CD8-positive, alpha-beta memory T cell (primary cell): Measurements from ENCODE around the gene TTC31. TPM values are rescaled to one million over a fixed set of nuclear protein-coding genes. Genes with fewer than 3 reads are reported as not detected.
"Not testable (repeated sequence)": the region's sequence is repeated elsewhere in the genome, so short reads cannot be mapped to it uniquely, and the experiment has no call there.

Experiments used
- CTCF ChIA-PET: fragments of 350-600 bp; sonication (Branson Sonifier 250); formaldehyde crosslinking; loops from one replicate; lab custom pipeline; 2021; ENCODE audit warnings: antibody characterized with exemption; lab: Charles Lee
- POLR2A ChIA-PET: fragments of 350-600 bp; sonication (Branson Sonifier 250); formaldehyde crosslinking; loops from one replicate; lab custom pipeline; 2021; ENCODE audit warnings: antibody characterized with exemption; lab: Charles Lee
- DNase-seq, 5 donors: peaks; one replicate each; pipeline versions ENCODE4 v3.0.0 to v3.0.0-alpha.2; 2020 to 2022; ENCODE audit warnings: mixed read lengths in 1 of 5
- H3K27ac ChIP-seq: one replicate; pipeline ENCODE4 v1.7.0; 2013; ENCODE audit warnings: low read depth, mild to moderate bottlenecking, low read length, moderate library complexity
- H3K27me3 ChIP-seq: 2 replicates; pipeline ENCODE4 v1.7.0; 2013; ENCODE audit warnings: low read length, mild to moderate bottlenecking; ENCODE audit not compliant: insufficient read depth, poor library complexity, severe bottlenecking
- H3K36me3 ChIP-seq: 2 replicates; pipeline ENCODE4 v1.7.0; 2013; ENCODE audit warnings: mild to moderate bottlenecking, low read length, moderate library complexity; ENCODE audit not compliant: insufficient read depth
- H3K4me1 ChIP-seq: 2 replicates; pipeline ENCODE4 v1.7.0; 2013; ENCODE audit warnings: mild to moderate bottlenecking, low read length, moderate library complexity; ENCODE audit not compliant: insufficient read depth
- H3K4me3 ChIP-seq: 2 replicates; pipeline ENCODE4 v1.7.0; 2013; ENCODE audit warnings: mild to moderate bottlenecking, low read length
- H3K9me3 ChIP-seq: 2 replicates; pipeline ENCODE4 v1.7.0; 2013; ENCODE audit warnings: mild to moderate bottlenecking, low read length
- H3K27ac Mint-ChIP-seq, 8 donors: one replicate each; pipeline ENCODE4 v1.8.0; 2020 to 2021; ENCODE audit warnings: mixed read lengths in 8 of 8, mild to moderate bottlenecking in 6 of 8, inconsistent platforms in 3 of 8, moderate library complexity in 3 of 8
- H3K27me3 Mint-ChIP-seq, 2 donors: one replicate each; pipeline ENCODE4 v1.8.0; 2020 to 2021; ENCODE audit warnings: mixed read lengths in 2 of 2, mild to moderate bottlenecking in 1 of 2, moderate library complexity in 1 of 2
- H3K36me3 Mint-ChIP-seq, 3 donors: one replicate each; pipeline ENCODE4 v1.8.0; 2020 to 2021; ENCODE audit warnings: mixed read lengths in 3 of 3, inconsistent platforms in 1 of 3, mild to moderate bottlenecking in 1 of 3
- H3K4me1 Mint-ChIP-seq, 3 donors: one replicate each; pipeline ENCODE4 v1.8.0; 2020 to 2021; ENCODE audit warnings: mixed read lengths in 3 of 3, inconsistent platforms in 1 of 3, mild to moderate bottlenecking in 1 of 3
- H3K4me3 Mint-ChIP-seq, 7 donors: one replicate each; pipeline ENCODE4 v1.8.0; 2020 to 2021; ENCODE audit warnings: mixed read lengths in 7 of 7, mild to moderate bottlenecking in 6 of 7, moderate library complexity in 4 of 7, inconsistent platforms in 2 of 7
- H3K9me3 Mint-ChIP-seq, 5 donors: one replicate each; pipeline ENCODE4 v1.8.0; 2020 to 2022; ENCODE audit warnings: mixed read lengths in 5 of 5, mild to moderate bottlenecking in 3 of 5, moderate library complexity in 2 of 5, inconsistent platforms in 1 of 5
- polyA plus RNA-seq: library from polyadenylated mRNA; unstranded; fragments of 300-500 nt; fragmentation: Illumina TruSeq; gene quantifications from one replicate; pipeline ENCODE4 v1.2.3, GENCODE V29; 2021
- total RNA-seq, 2 experiments: library from RNA; stranded (reverse); gene quantifications; one replicate each; pipeline ENCODE4 v1.2.3, GENCODE V29; 2021

TTC31 gene
- total and polyA plus RNA-seq, 3 experiments from 2014 or later, result 20.5 to 28.0 (median 26.4) TPM

DNA sequence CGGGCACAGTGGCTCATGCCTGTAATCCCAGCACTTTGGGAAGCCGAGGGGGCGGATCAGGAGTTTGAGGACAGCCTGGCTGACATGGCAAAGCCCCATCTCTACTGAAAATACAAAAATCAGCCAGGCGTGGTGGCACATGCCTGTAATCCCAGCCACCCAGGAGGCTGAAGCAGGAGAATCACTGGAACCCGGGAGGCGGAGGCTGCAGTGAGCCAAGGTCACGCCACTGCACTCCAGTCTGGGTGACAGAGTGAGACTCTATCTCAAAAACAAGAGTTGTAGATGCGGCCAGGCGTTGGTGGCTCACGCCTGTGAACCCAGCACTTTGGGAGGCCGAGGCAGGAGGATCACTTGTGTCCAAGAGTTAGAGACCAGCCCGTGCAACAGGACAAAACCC is 12.1 kb upstream of the TTC31 start:
- not testable (repeated sequence) for H3K36me3 ChIP-seq, H3K9me3 Mint-ChIP-seq, H3K27ac ChIP-seq, H3K9me3 ChIP-seq, H3K27me3 ChIP-seq, H3K4me3 ChIP-seq, H3K27me3 Mint-ChIP-seq, DNase-seq
- POLR2A ChIA-PET, result interaction anchor here (1.2 to 3.4 kb wide), 3 partner anchors 12 to 16 kb away, joined by 4 to 56 read pairs (median 54); partner anchors contain the start of genes CCDC142, INO80B, TTC31 and WBP1
- CTCF ChIA-PET, result interaction anchor here (0.7 to 4.7 kb wide), 2 partner anchors 12 to 61 kb away, joined by 3 to 49 read pairs; partner anchors contain the start of genes CCDC142 and TTC31
- H3K4me1 ChIP-seq, result peaks cover 22% of the 10 kb centered on the region
- Mint-ChIP-seq H3K4me3 (peak overlapping the region; percentile 46 to 89 (median 58)), H3K27ac (peak overlapping the region; percentile 26 to 92 (median 85)), H3K4me1 (peaks cover 25 to 32% (median 30%) of the 10 kb centered on the region in 3 donors), H3K36me3 (peaks cover 0 to 27% (median 8%) of the 10 kb centered on the region in 3 donors)

DNA sequence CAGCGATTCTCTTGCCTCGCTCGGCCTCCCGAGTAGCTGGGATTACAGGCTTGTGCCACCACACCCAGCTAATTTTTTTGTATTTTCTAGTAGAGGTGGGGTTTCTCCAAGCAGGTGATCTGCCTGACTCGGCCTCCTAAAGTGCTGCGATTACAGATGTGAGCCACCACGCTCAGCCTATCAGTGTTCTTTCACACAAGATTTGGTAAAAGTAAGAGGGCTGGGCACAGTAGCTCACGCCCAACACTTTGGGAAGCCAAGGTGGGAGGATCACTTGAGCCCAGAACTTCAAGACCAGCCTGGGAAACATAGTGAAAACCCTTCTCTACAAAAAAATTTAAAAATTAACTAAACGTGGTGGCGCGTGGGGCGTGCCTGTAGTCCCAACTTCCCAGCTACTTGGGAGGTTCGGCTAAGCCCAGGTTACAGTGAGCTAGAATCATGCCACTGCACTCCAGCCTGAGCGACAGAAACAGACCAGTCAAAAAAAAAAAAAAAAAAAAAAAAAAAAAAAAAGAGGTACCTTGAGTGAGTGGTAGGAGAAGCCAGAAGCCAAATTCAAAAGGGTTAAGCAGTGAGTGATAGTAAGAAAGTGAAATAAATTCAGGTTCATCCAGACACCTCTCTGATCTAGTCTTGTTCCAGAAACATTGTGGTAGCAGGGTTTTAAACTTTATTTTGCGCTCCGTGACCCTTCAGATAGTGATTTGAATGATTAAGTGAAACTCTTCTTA is 11.4 kb upstream of the TTC31 start:
- Histone ChIP-seq H3K4me1 (peaks cover 22% of the 10 kb centered on the region), H3K27me3 (no peaks in the 10 kb centered on the region), H3K9me3 (no peaks in the 10 kb centered on the region), H3K4me3 (peak overlapping the region; percentile 95), H3K27ac (peak overlapping the region; percentile 83), H3K36me3 (peaks cover 5% of the 10 kb centered on the region)
- ChIA-PET POLR2A (interaction anchor here (0.6 to 3.4 kb wide), 7 partner anchors 11 to 105 kb away, joined by 3 to 56 read pairs (median 4); partner anchors contain the start of genes C2orf81, CCDC142, INO80B and TTC31), CTCF (interaction anchor here (0.7 to 4.7 kb wide), 4 partner anchors 11 to 62 kb away, joined by 3 to 49 read pairs (median 7); partner anchors contain the start of genes CCDC142, TTC31 and WBP1)
- Mint-ChIP-seq H3K36me3 (peaks cover 0 to 27% (median 8%) of the 10 kb centered on the region in 3 donors), H3K4me3 (peak overlapping the region; percentile 93 to 98 (median 96)), H3K27ac (peak overlapping the region; percentile 97 to 100 (median 99)), H3K9me3 (no peaks in the 10 kb centered on the region), H3K4me1 (peaks cover 21 to 27% (median 25%) of the 10 kb centered on the region in 3 donors), H3K27me3 (peaks cover 0 to 5% of the 10 kb centered on the region in 2 donors)
- no peak for DNase-seq

DNA sequence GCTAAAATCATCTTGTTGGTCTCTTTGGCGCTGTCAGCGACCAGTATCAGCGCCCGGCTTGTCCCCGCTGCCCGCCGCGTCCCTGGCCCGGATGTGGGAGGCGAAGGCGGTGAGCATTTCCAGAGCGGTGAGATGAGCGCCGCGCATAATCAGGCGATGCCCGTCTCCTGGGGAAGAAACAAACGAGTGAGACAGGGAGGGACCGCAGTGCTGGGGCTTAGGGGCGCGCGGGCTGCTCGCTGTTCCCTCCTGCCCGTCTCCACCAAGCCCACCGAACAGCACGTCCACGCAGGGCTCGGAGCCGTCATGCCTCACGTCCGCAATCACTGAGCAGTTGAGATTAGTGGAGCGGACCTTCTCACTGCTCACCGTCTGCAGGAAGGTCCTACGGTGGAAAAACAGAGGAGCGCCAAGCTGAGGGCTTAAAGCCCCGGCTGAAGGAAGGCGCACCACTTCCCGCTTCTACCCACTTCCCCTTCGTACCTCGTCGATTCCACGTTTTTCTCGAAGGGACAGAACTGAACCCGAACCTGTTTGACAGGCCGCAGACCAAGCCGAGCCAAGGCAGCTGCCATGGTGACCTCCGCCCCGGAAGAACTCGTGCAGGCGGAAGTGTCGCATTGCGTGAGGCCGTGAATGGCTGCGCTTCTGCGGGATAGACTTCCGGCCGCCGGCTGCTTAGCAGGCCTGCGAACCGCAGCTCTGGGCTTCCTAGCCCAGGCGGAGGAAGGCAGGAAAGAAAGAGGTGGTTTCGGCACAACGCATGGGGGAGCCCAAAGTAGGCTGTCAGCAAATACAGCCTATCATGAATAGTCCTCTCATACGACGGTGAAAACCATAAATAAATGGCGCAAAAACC is 10.6 kb upstream of the TTC31 start, which contains the start of gene MRPL53:
Gene MRPL53, minus strand, starts transcription at position 595 of the 859 bp plus-strand sequence. Its CDS starts 20 bp downstream, at position 575.
- Histone ChIP-seq H3K27me3 (no peaks in the 10 kb centered on the region), H3K4me1 (peaks cover 22% of the 10 kb centered on the region), H3K4me3 (peak within 1 kb of the TSS; percentile 95), H3K27ac (peak within 1 kb of the TSS; percentile 83), H3K36me3 (peaks cover 5% of the 10 kb centered on the region), H3K9me3 (no peaks in the 10 kb centered on the region)
- Mint-ChIP-seq H3K4me1 (peaks cover 21 to 27% (median 25%) of the 10 kb centered on the region in 3 donors), H3K27ac (peak within 1 kb of the TSS; percentile 97 to 100 (median 99)), H3K36me3 (peaks cover 0 to 33% (median 8%) of the 10 kb centered on the region in 3 donors), H3K9me3 (no peaks in the 10 kb centered on the region), H3K4me3 (peak within 1 kb of the TSS; percentile 93 to 98 (median 96)), H3K27me3 (peaks cover 0 to 5% of the 10 kb centered on the region in 2 donors)
- peak; percentile 94 to 97 (median 95) for DNase-seq
- ChIA-PET CTCF (interaction anchor here (1.0 to 4.7 kb wide), 10 partner anchors 9 to 115 kb away, joined by 3 to 49 read pairs (median 4); partner anchors contain the start of genes CCDC142, INO80B, TTC31 and WBP1), POLR2A (interaction anchor here (0.6 to 3.4 kb wide), 11 partner anchors 10 to 256 kb away, joined by 3 to 56 read pairs (median 3); partner anchors contain the start of genes C2orf81, CCDC142, INO80B and TTC31)

DNA sequence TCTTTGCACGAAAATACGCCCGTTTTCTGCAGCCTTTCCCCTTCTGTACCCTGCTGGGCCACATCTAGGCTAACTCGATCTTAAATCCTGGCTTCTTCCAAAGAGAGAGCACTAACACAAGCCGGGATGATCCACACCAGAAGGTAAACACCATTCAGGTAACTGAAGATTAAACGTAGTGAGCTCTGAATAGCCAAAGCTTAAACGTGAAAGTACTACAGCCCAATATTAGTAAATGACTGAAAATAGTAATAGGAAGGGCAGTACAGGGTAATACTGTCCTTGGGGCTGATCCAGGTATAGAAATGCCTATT is 10.0 kb upstream of the TTC31 start:
- Mint-ChIP-seq H3K4me3 (peak overlapping the region; percentile 93 to 98 (median 96)), H3K36me3 (peaks cover 0 to 37% (median 8%) of the 10 kb centered on the region in 3 donors), H3K9me3 (no peaks in the 10 kb centered on the region), H3K27me3 (peaks cover 0 to 5% of the 10 kb centered on the region in 2 donors), H3K4me1 (peaks cover 21 to 27% (median 25%) of the 10 kb centered on the region in 3 donors), H3K27ac (peak overlapping the region; percentile 97 to 100 (median 99))
- Histone ChIP-seq H3K27me3 (no peaks in the 10 kb centered on the region), H3K4me1 (peaks cover 22% of the 10 kb centered on the region), H3K36me3 (peaks cover 5% of the 10 kb centered on the region), H3K27ac (peak overlapping the region; percentile 83), H3K4me3 (peak overlapping the region; percentile 95), H3K9me3 (no peaks in the 10 kb centered on the region)
- POLR2A ChIA-PET, result interaction anchor here (0.6 to 3.4 kb wide), 8 partner anchors 10 to 81 kb away, joined by 3 to 56 read pairs (median 4); partner anchors contain the start of genes C2orf81, CCDC142, TTC31 and WBP1
- DNase-seq, result peak in 1 of 5 donors; percentile 21
- CTCF ChIA-PET, result interaction anchor here (1.0 to 4.7 kb wide), 10 partner anchors 10 to 115 kb away, joined by 3 to 49 read pairs (median 4); partner anchors contain the start of genes CCDC142, INO80B, TTC31 and WBP1

DNA sequence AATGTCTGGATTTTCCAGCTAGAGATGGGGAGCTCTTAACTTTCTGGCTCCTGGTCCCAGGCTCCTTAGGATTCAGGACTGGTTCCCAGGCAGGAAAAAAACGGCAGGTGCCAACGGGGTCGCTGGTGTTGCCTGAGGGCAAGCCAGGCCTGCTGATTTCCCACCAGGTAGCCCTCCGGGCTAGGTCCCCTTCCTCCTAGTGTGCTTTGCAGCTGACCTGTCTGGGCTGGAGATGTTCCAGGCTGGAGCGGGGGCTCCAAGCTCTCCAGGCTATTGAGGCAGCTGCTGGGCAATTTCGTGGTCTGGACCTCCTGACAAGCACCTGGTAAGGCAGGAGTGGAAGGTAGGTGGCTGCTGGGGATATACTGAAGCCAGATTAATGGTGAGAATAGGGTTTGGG is 8.4 kb upstream of the TTC31 start:
- peaks cover 24 to 32% (median 29%) of the 10 kb centered on the region in 3 donors for H3K4me1 Mint-ChIP-seq
- ChIA-PET CTCF (interaction anchor here (1.2 to 4.7 kb wide), 3 partner anchors 8 to 16 kb away, joined by 3 to 49 read pairs (median 4); partner anchors contain the start of genes CCDC142, TTC31 and WBP1), POLR2A (interaction anchor here (0.7 to 3.4 kb wide), 3 partner anchors 8 to 16 kb away, joined by 4 to 56 read pairs (median 9); partner anchors contain the start of genes CCDC142, MOGS, TTC31 and WBP1)
- H3K9me3 ChIP-seq, result no peaks in the 10 kb centered on the region
- H3K4me1 ChIP-seq, result peaks cover 22% of the 10 kb centered on the region
- no peak overlapping the region for H3K27ac Mint-ChIP-seq
- peak overlapping the region in 2 of 7 donors; percentile 42 to 64 for H3K4me3 Mint-ChIP-seq
- H3K27me3 ChIP-seq, result no peaks in the 10 kb centered on the region
- H3K27me3 Mint-ChIP-seq, result peaks cover 0 to 5% of the 10 kb centered on the region in 2 donors
- peaks cover 5% of the 10 kb centered on the region for H3K36me3 ChIP-seq
- peaks cover 0 to 40% (median 12%) of the 10 kb centered on the region in 3 donors for H3K36me3 Mint-ChIP-seq
- H3K4me3 ChIP-seq, result no peak overlapping the region
- DNase-seq, result no peak
- H3K9me3 Mint-ChIP-seq, result no peaks in the 10 kb centered on the region
- no peak overlapping the region for H3K27ac ChIP-seq

DNA sequence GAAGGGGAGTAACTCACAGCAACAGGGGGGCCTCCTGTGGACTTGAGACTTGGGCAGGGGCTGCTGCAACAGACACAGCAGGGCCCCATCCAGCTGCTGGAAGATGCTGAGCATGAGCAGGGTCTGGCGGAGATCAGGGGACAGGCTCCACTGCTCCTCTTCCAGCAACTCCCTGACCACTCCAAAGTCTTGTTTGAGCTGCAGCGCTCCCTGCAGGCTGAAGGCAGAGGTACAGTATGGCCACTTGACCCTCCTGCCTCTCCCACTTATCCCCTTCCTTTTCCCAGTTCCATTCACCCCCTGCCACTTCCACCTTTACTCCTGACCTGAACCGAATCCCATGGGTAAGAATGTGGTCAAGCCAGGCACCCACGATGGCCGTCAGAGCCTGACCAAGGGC is 8.0 kb upstream of the TTC31 start:
- H3K36me3 ChIP-seq, result peaks cover 9% of the 10 kb centered on the region
- Mint-ChIP-seq H3K36me3 (peaks cover 0 to 43% (median 12%) of the 10 kb centered on the region in 3 donors), H3K27me3 (peaks cover 0 to 5% of the 10 kb centered on the region in 2 donors), H3K9me3 (no peaks in the 10 kb centered on the region), H3K4me1 (peaks cover 25 to 32% (median 31%) of the 10 kb centered on the region in 3 donors), H3K27ac (no peak overlapping the region), H3K4me3 (peak overlapping the region in 3 of 7 donors; percentile 9 to 18 (median 15))
- no peaks in the 10 kb centered on the region for H3K9me3 ChIP-seq
- H3K27ac ChIP-seq, result no peak overlapping the region
- no peak overlapping the region for H3K4me3 ChIP-seq
- peaks cover 22% of the 10 kb centered on the region for H3K4me1 ChIP-seq
- no peaks in the 10 kb centered on the region for H3K27me3 ChIP-seq
- ChIA-PET POLR2A (interaction anchor here (1.7 kb wide), 1 partner anchor 16 kb away, joined by 4 read pairs; the partner anchor contains the start of gene WBP1), CTCF (interaction anchor here (1.2 to 4.7 kb wide), 7 partner anchors 8 to 57 kb away, joined by 3 to 49 read pairs (median 4); partner anchors contain the start of genes AUP1, CCDC142, HTRA2 and INO80B)
- DNase-seq, result no peak
